Stimulated activated CD8-positive, alpha-beta memory T cell treated with anti-CD3 and anti-CD28 coated beads, Interleukin-4, amount 100 ng/mL, for 24 hours (primary cell): ENCODE results near the gene SEC14L1.
A peak's percentile ranks its signal among the peaks of the same experiment; 100 is the strongest.

Source experiments
- DNase-seq: peaks from one replicate; pipeline ENCODE4 v3.0.0-alpha.2; 2020; ENCODE audit warnings: low read depth

The SEC14L1 gene

GRCh38 chr17:77163001-77163400 is 22.2 kb downstream of the SEC14L1 start:
- no peak for DNase-seq

GRCh38 chr17:77163511-77164280 is 22.9 kb downstream of the SEC14L1 start:
- DNase-seq = no peak

- DNase-seq = no peak
These were observed 23.8 kb downstream of the SEC14L1 start for GRCh38 chr17:77164483-77165091.

DNA sequence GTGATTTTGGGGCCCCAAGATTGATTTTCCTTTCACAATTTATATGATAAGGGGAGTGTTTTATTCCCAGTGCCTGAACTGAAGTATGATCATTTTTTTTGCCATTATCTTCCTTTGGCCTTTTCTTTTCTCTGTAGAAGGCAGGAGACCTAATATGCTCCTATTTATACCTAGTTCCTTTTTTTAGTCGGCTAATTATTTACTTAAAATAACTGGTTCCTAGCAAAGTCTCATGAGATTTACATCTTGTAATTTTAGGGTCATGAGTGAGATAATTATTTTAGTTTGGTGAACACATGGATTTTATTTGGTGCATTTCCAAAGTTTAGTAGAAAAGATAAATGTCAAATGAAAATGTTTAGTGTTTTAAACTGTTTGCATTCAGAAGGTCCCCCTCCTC is 24.8 kb downstream of the SEC14L1 start:
- DNase-seq = no peak

- DNase-seq = no peak
These were observed 26.9 kb downstream of the SEC14L1 start for GRCh38 chr17:77167472-77168306.

GRCh38 chr17:77173104-77173503 is 32.3 kb downstream of the SEC14L1 start:
- DNase-seq = no peak

DNA sequence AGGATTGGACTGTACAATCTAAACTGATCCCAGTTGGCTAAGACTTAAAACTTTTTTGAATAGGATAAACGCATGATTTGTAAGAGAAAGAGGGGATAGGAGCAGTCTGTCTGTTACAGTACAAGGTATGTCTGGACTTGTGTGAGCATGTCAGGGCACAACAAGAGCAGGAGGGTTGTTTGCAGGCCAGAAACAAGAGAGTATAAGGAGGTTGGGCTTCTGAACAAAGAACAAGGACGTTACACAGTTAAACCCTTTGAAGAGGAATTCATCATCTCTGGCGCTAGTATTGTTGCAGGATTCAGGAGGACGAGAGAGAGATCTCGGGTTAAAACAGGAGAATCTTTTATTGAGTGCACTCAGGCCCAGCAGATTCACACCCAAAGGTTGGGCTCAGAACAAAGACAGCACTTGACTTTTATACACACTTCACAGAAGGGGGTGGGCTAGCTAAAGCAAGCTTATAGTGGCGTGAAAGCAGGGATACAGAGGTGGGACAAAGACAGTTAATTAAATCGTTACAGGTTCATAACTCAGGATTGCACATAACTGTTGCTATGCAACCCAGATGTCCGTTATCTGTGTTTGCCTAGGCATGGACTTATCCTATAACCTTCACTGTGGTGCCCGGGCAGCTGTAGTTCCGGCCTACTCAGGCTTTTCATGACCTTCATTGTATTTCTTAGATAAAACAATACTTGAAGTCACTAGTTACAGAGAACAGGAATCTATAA is 34.3 kb downstream of the SEC14L1 start:
- no peak for DNase-seq

DNA sequence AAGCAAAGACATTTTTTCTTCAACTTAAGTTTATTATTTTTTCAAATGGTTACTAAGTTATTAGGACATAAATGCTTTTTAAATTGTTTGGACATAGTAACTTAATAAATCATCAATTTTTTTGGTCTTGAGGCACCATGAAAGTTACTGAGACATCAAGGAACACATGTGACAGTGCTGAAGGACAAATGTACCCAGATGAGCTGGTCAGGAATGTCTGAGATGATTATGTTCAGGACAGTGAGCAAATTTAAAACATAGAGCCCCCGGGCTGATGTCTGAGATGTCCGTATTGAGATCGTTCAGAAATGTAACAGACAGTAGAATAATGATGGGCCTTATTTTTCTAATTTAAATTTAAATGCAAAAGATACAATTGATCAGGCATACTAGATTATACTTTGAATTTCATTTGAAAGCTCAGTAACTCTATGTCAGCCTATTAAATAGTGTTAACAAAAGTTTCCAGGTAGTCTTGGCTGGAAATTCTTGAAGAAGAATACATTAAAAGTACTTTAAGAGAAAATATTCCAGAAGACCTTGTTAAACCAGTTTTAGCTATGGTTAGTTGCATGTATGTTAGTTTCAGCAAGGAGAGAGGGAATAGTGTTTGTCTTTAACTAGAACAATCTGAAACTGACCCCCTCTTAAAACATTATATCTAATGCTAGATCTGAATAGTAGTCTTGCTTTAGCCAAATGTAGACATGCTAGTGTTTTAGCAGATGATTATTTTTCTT is 36.4 kb downstream of the SEC14L1 start:
- no peak for DNase-seq

DNA sequence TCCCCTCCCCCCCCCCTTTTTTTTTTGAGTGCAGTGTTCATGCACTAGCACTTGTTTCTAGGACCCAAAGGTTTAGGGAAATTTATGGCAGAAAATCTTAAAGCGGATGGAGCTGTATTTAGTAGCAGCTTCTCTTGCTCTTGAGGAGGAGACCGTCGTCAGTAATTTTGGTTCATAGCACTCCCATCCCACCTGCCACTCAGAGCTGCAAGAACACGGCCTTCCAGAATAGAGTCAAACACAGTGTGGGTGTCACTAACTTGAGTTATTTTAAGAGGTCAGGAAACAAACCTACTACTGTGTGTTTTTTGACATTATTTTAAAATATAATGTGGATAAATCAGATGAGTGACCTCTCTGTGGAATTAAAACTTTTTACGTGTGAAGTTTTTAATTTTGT is 37.3 kb downstream of the SEC14L1 start:
- DNase-seq = no peak

DNA sequence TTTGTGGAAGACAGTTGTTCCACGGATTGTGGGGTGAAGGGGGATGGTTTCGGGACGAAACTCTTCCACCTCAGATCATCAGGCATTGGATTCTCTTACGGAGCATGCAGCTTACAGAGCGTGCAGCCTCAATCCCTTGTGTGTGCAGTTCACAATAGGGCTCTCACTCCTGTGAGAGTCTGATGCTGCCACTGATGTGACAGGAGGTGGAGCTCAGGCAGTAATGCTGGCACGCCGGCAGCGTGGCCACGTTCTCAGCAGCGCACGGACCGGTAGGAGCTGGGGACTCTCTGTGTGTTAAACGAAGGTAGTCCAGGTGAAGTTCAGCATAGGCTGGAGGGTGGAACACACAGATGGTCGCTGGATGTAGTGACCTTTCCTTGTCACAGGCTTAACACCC is 37.8 kb downstream of the SEC14L1 start:
- DNase-seq = no peak

DNA sequence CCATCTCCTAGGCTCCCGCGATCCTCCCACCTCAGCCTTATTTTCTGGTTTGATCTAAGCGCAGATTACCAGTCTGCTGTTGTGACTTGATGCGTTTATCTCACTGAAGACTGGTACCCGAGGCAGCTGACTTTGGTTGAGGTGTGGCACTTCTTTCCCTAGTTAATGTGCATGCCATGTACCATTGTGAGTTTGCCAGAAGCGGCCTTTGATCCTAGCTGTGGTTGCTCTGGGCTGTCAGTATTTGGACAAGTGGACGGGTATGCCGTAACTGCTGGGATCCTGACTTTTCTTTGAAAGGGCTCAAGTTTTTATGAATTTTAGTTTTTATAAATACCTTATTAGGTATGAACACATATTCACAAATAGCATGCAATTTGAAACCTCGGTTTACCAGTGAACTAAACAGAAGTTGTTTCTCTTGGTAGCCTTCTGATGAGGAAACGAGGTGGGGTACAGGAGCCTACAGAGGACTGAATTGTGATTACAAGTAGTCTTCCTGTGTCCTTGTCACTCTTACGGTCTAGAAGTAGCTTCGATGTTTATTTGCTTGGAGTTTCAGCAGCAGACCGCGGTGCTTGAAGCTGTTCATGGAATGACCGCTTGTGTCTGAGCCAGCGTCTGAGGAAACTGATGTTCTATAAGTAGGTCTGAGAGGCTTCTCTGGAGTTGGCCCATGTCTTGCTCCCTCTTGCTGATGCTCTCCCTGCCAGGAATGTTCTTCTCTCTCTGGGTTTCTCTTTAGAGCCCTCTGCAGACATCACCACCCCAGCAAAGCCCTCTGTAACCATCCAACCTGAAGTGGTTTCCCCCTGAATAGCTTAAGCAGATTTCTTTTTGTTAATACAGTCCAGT is 40.0 kb downstream of the SEC14L1 start:
- DNase-seq = no peak

- DNase-seq = no peak
These were observed 41.7 kb downstream of the SEC14L1 start for GRCh38 chr17:77182205-77183172.

DNA sequence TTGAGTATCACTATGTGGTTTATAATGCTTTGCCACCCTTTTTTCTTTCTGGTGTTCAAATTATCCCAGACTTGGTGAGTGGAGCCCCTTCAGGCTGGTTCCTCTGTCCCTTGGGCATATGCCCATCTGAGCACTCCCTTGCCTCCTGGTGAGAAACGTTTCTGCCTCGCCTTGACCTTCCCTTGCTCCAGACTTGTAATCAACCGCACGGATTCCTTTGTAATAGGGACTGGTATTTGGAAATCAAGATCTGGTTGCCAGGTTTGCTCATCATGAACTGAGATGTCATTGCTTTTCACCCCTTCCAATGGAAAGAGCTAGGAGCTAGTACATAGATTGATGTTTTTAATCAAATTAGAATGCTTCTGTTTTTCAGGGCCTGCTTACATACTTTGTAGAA is 43.7 kb downstream of the SEC14L1 start:
- no peak for DNase-seq

GRCh38 chr17:77185137-77185536 is 44.4 kb downstream of the SEC14L1 start:
- DNase-seq = no peak

GRCh38 chr17:77186141-77186604 is 45.4 kb downstream of the SEC14L1 start:
- peak; percentile 26 for DNase-seq

- DNase-seq = no peak
These were observed 47.6 kb downstream of the SEC14L1 start for GRCh38 chr17:77188084-77189066.

- DNase-seq = no peak
These were observed 48.4 kb downstream of the SEC14L1 start for GRCh38 chr17:77189148-77189547.

- DNase-seq = no peak
These were observed 49.8 kb downstream of the SEC14L1 start for GRCh38 chr17:77190576-77190975.
